Activated CD8-positive, alpha-beta memory T cell treated with anti-CD3 and anti-CD28 coated beads, Interleukin-2, amount 10 ng/mL, durations not matched to agents 7 days and 5 days (primary cell): ENCODE results near the gene INPP5A. TPM values are rescaled to one million over a fixed set of nuclear protein-coding genes. Genes with fewer than 3 reads are reported as not detected.

ENCODE experiments used
- ATAC-seq: fragments of 150-1000 bp; cut with Tn5 transposase; one replicate; pipeline ENCODE4 v1.10.0; 2021; ENCODE audit warnings: moderate library complexity
- CTCF ChIA-PET: fragments of 350-600 bp; sonication (Branson Sonifier 250); formaldehyde crosslinking; loops from one replicate; lab custom pipeline; 2021; ENCODE audit warnings: antibody characterized with exemption; lab: Charles Lee
- DNase-seq: peaks from one replicate; pipeline ENCODE4 v3.0.0-alpha.2; 2020
- H3K27ac Mint-ChIP-seq: one replicate; pipeline ENCODE4 v1.8.0; 2021; ENCODE audit warnings: mild to moderate bottlenecking, mixed read lengths
- H3K27me3 Mint-ChIP-seq: one replicate; pipeline ENCODE4 v1.8.0; 2021; ENCODE audit warnings: mixed read lengths
- H3K36me3 Mint-ChIP-seq: one replicate; pipeline ENCODE4 v1.8.0; 2021; ENCODE audit warnings: mild to moderate bottlenecking, mixed read lengths
- H3K4me1 Mint-ChIP-seq: one replicate; pipeline ENCODE4 v1.8.0; 2021; ENCODE audit warnings: mixed read lengths
- H3K4me3 Mint-ChIP-seq: one replicate; pipeline ENCODE4 v1.8.0; 2021; ENCODE audit warnings: mild to moderate bottlenecking, moderate library complexity, mixed read lengths
- H3K9me3 Mint-ChIP-seq: one replicate; pipeline ENCODE4 v1.8.0; 2022; ENCODE audit warnings: low read depth, mixed read lengths
- total RNA-seq, 2 experiments: library from RNA; stranded (reverse); gene quantifications; one replicate each; pipeline ENCODE4 v1.2.3, GENCODE V29; 2021

INPP5A gene
- total RNA-seq, 2 experiments from 2014 or later, result 6.6 to 7.0 TPM

GRCh38 chr10:132725202-132725601 lies 187.6 kb downstream of the INPP5A start:
- no peaks in the 10 kb centered on the region for H3K4me1 Mint-ChIP-seq
- DNase-seq, result no peak
- no peaks in the 10 kb centered on the region for H3K9me3 Mint-ChIP-seq
- H3K36me3 Mint-ChIP-seq, result no peaks in the 10 kb centered on the region
- H3K27ac Mint-ChIP-seq, result no peak overlapping the region
- H3K4me3 Mint-ChIP-seq, result no peak overlapping the region
- H3K27me3 Mint-ChIP-seq, result no peaks in the 10 kb centered on the region
- CTCF ChIA-PET, result no interaction called here
- no peak for ATAC-seq

- no peaks in the 10 kb centered on the region for H3K4me1 Mint-ChIP-seq
- DNase-seq (no peak), ATAC-seq (no peak)
- no peaks in the 10 kb centered on the region for H3K9me3 Mint-ChIP-seq
- no peak overlapping the region for H3K27ac Mint-ChIP-seq
- H3K4me3 Mint-ChIP-seq, result no peak overlapping the region
- CTCF ChIA-PET, result no interaction called here
- no peaks in the 10 kb centered on the region for H3K36me3 Mint-ChIP-seq
- H3K27me3 Mint-ChIP-seq, result no peaks in the 10 kb centered on the region
Measured at GRCh38 chr10:132726194-132726593, 188.6 kb downstream of the INPP5A start.

- Mint-ChIP-seq H3K36me3 (no peaks in the 10 kb centered on the region), H3K27ac (no peak overlapping the region), H3K9me3 (no peaks in the 10 kb centered on the region), H3K27me3 (no peaks in the 10 kb centered on the region), H3K4me1 (no peaks in the 10 kb centered on the region), H3K4me3 (no peak overlapping the region)
- DNase-seq (no peak), ATAC-seq (no peak)
- CTCF ChIA-PET, result no interaction called here
Measured at GRCh38 chr10:132726951-132727350, 189.4 kb downstream of the INPP5A start.

- CTCF ChIA-PET, result no interaction called here
- Mint-ChIP-seq H3K4me1 (no peaks in the 10 kb centered on the region), H3K9me3 (no peaks in the 10 kb centered on the region), H3K4me3 (no peak overlapping the region), H3K27me3 (no peaks in the 10 kb centered on the region), H3K36me3 (no peaks in the 10 kb centered on the region), H3K27ac (no peak overlapping the region)
- DNase-seq, result no peak
- no peak for ATAC-seq
Measured at GRCh38 chr10:132727411-132727810, 189.8 kb downstream of the INPP5A start.

- H3K4me3 Mint-ChIP-seq, result no peak overlapping the region
- no peaks in the 10 kb centered on the region for H3K27me3 Mint-ChIP-seq
- no peaks in the 10 kb centered on the region for H3K36me3 Mint-ChIP-seq
- H3K4me1 Mint-ChIP-seq, result no peaks in the 10 kb centered on the region
- no peak overlapping the region for H3K27ac Mint-ChIP-seq
- ATAC-seq, result no peak
- no peak for DNase-seq
- CTCF ChIA-PET, result no interaction called here
- H3K9me3 Mint-ChIP-seq, result no peaks in the 10 kb centered on the region
Measured at GRCh38 chr10:132728321-132728720, 190.7 kb downstream of the INPP5A start.

- DNase-seq, result no peak
- CTCF ChIA-PET, result no interaction called here
- Mint-ChIP-seq H3K4me1 (no peaks in the 10 kb centered on the region), H3K27me3 (no peaks in the 10 kb centered on the region), H3K27ac (no peak overlapping the region), H3K9me3 (no peaks in the 10 kb centered on the region), H3K4me3 (no peak overlapping the region), H3K36me3 (no peaks in the 10 kb centered on the region)
- no peak for ATAC-seq
Measured at GRCh38 chr10:132728741-132729140, 191.2 kb downstream of the INPP5A start.

GRCh38 chr10:132729810-132730572 lies 192.4 kb downstream of the INPP5A start:
- DNase-seq (no peak), ATAC-seq (no peak)
- CTCF ChIA-PET, result no interaction called here
- no peak overlapping the region for H3K4me3 Mint-ChIP-seq
- no peak overlapping the region for H3K27ac Mint-ChIP-seq
- H3K36me3 Mint-ChIP-seq, result no peaks in the 10 kb centered on the region
- no peaks in the 10 kb centered on the region for H3K4me1 Mint-ChIP-seq
- no peaks in the 10 kb centered on the region for H3K27me3 Mint-ChIP-seq
- H3K9me3 Mint-ChIP-seq, result no peaks in the 10 kb centered on the region

- DNase-seq, result no peak
- Mint-ChIP-seq H3K27me3 (no peaks in the 10 kb centered on the region), H3K27ac (no peak overlapping the region), H3K36me3 (no peaks in the 10 kb centered on the region), H3K9me3 (no peaks in the 10 kb centered on the region), H3K4me1 (no peaks in the 10 kb centered on the region), H3K4me3 (no peak overlapping the region)
- CTCF ChIA-PET, result no interaction called here
- no peak for ATAC-seq
Measured at GRCh38 chr10:132730573-132730953, 193.0 kb downstream of the INPP5A start.

- no peaks in the 10 kb centered on the region for H3K9me3 Mint-ChIP-seq
- CTCF ChIA-PET, result no interaction called here
- H3K4me1 Mint-ChIP-seq, result no peaks in the 10 kb centered on the region
- H3K36me3 Mint-ChIP-seq, result no peaks in the 10 kb centered on the region
- no peaks in the 10 kb centered on the region for H3K27me3 Mint-ChIP-seq
- DNase-seq, result no peak
- ATAC-seq, result no peak
- no peak overlapping the region for H3K4me3 Mint-ChIP-seq
- H3K27ac Mint-ChIP-seq, result no peak overlapping the region
Measured at GRCh38 chr10:132732518-132732917, 194.9 kb downstream of the INPP5A start.

- Mint-ChIP-seq H3K4me1 (no peaks in the 10 kb centered on the region), H3K9me3 (no peaks in the 10 kb centered on the region), H3K36me3 (no peaks in the 10 kb centered on the region), H3K4me3 (no peak overlapping the region), H3K27me3 (no peaks in the 10 kb centered on the region), H3K27ac (no peak overlapping the region)
- ATAC-seq, result no peak
- no peak for DNase-seq
- CTCF ChIA-PET, result no interaction called here
Measured at GRCh38 chr10:132733926-132734325, 196.3 kb downstream of the INPP5A start.

- no peak for ATAC-seq
- H3K4me3 Mint-ChIP-seq, result no peak overlapping the region
- H3K27ac Mint-ChIP-seq, result no peak overlapping the region
- H3K36me3 Mint-ChIP-seq, result no peaks in the 10 kb centered on the region
- no peaks in the 10 kb centered on the region for H3K9me3 Mint-ChIP-seq
- H3K4me1 Mint-ChIP-seq, result no peaks in the 10 kb centered on the region
- no peaks in the 10 kb centered on the region for H3K27me3 Mint-ChIP-seq
- DNase-seq, result no peak
- CTCF ChIA-PET, result no interaction called here
Measured at GRCh38 chr10:132735341-132735775, 197.8 kb downstream of the INPP5A start.

- Mint-ChIP-seq H3K36me3 (no peaks in the 10 kb centered on the region), H3K27ac (no peak overlapping the region), H3K4me1 (no peaks in the 10 kb centered on the region), H3K4me3 (no peak overlapping the region), H3K27me3 (no peaks in the 10 kb centered on the region), H3K9me3 (no peaks in the 10 kb centered on the region)
- CTCF ChIA-PET, result no interaction called here
- DNase-seq (no peak), ATAC-seq (no peak)
Measured at GRCh38 chr10:132735923-132736391, 198.4 kb downstream of the INPP5A start.

- Mint-ChIP-seq H3K9me3 (no peaks in the 10 kb centered on the region), H3K36me3 (no peaks in the 10 kb centered on the region), H3K27ac (no peak overlapping the region), H3K27me3 (no peaks in the 10 kb centered on the region), H3K4me1 (no peaks in the 10 kb centered on the region), H3K4me3 (no peak overlapping the region)
- DNase-seq (no peak), ATAC-seq (no peak)
- CTCF ChIA-PET, result no interaction called here
Measured at GRCh38 chr10:132737390-132738048, 199.9 kb downstream of the INPP5A start.
